ENCODE measurements around the gene OR2T11.

DNA sequence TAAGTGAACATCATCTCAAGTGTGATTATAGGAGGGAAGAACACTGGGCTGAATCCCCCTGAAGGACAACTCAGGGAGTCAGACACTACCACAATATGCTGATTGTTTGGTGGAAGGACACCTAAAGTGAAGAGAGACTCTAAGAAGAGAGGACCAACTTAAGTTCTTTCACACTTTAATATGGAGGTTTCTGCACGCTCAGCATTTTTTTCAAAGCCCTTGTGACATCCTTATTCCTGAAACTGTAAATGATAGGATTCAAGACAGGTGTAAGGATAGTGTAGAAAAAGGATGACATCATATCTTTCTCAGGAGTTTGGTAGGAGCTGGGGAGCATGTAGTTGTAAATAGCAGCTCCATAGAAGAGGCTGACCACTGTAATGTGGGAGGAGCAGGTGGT lies 42.2 kb downstream of the OR2T11 start:
- TF ChIP-seq EZH2 (IDR thresholded peaks at IDR 0.05; ENCODE audit: low read length, unreplicated experiment): no peak
- TF ChIP-seq, protein P1, sequence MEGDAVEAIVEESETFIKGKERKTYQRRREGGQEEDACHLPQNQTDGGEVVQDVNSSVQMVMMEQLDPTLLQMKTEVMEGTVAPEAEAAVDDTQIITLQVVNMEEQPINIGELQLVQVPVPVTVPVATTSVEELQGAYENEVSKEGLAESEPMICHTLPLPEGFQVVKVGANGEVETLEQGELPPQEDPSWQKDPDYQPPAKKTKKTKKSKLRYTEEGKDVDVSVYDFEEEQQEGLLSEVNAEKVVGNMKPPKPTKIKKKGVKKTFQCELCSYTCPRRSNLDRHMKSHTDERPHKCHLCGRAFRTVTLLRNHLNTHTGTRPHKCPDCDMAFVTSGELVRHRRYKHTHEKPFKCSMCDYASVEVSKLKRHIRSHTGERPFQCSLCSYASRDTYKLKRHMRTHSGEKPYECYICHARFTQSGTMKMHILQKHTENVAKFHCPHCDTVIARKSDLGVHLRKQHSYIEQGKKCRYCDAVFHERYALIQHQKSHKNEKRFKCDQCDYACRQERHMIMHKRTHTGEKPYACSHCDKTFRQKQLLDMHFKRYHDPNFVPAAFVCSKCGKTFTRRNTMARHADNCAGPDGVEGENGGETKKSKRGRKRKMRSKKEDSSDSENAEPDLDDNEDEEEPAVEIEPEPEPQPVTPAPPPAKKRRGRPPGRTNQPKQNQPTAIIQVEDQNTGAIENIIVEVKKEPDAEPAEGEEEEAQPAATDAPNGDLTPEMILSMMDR (conservative IDR thresholded peaks at IDR 0.05; ENCODE audit: low read depth, low read length): no peak
